ENCODE measurements around the gene CHMP1B. TPM values are rescaled to one million over a fixed set of nuclear protein-coding genes. Genes with fewer than 3 reads are reported as not detected.
"Not testable (repeated sequence)": the region's sequence is repeated elsewhere in the genome, so short reads cannot be mapped to it uniquely, and the experiment has no call there.

CHMP1B gene
- total RNA-seq, 1 donor from 2014 or later = 89.3 TPM

DNA sequence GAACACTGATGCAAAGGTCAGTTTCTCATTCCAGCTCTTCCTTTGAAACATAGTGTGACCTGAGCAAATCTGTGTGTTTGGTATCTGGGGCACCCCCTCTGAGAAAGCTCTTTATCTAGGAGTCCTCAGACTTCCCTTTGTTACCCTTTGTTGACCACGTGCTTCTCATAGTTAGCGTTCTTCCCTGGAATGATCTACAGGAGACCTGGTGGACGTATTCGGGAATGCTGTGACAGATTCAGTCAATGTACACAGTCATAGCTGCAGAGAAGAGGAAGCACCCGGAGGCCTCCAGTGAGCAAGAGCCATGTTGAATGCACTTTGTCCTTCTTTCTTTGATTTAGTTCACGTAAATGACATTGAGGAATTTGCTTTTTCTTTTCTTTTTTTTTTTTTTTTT lies 10.7 kb upstream of the CHMP1B start:
- DNase-seq = no peak

DNA sequence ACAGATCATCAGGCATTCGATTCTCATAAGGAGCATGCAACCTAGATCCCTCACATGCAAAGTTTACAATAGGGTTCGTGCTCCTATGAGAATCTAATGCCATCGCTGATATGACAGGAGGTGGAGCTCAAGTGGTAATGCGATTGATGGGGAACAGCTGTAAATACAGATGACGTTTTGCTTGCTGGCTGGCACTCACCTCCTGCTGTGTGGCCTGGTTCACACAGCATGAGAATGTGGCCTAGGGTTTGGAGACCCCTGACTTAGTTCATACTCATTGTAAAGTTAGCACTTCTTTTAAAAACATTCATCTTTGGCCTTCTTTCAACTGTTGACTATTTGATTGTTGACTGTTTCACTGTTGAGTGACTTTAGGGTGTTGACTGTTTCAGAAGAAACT lies 8.7 kb upstream of the CHMP1B start:
- no peak for DNase-seq

GRCh38 chr18:11844436-11844835 lies 6.8 kb upstream of the CHMP1B start:
- DNase-seq = no peak

DNA sequence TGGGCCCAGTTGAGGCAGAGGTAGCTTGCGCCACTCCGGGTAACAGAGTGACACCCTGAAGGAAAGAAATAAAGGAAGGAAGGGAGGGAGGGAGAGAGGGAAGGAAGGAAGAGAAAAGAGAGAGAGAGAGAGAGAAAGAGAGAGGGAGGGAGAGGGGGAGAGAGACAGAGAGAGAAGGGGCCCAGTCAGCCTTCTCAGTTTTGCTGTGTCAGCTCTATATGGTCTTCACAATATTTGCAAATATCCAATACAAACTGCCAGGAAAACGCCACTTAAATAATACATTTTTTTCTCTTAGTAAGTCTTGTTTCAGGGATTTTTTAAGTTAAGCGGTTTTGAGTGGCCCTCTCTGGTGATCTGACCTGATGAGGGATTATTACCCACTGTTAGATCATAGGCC lies 5.6 kb upstream of the CHMP1B start:
- DNase-seq = no peak

DNA sequence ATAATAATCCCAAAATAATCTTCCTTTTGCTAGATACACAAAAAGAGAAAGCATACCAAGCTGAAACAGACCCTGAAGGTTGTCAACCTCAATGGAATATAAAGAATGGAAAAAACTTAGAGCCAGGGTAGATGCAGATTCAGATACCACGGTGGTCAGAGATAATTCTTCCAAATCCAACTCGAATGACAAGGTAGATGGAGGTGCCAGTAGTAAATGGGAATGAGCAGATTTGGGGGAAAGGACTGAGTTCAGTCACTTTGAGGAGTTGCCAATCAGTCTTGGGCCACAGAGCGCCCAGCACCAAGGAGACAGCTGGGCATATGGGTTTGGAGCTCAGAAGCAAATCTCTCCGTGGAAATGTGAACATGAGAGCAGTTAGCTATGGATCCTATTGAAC lies 3.4 kb upstream of the CHMP1B start:
- DNase-seq = no peak

GRCh38 chr18:11849279-11849678 lies 1.9 kb upstream of the CHMP1B start:
- no peak for DNase-seq

GRCh38 chr18:11849841-11850634 lies 1.2 kb upstream of the CHMP1B start:
- peak; percentile 48 for DNase-seq

GRCh38 chr18:11850821-11851145 lies 430 bp upstream of the CHMP1B start:
- DNase-seq = peak; percentile 73

DNA sequence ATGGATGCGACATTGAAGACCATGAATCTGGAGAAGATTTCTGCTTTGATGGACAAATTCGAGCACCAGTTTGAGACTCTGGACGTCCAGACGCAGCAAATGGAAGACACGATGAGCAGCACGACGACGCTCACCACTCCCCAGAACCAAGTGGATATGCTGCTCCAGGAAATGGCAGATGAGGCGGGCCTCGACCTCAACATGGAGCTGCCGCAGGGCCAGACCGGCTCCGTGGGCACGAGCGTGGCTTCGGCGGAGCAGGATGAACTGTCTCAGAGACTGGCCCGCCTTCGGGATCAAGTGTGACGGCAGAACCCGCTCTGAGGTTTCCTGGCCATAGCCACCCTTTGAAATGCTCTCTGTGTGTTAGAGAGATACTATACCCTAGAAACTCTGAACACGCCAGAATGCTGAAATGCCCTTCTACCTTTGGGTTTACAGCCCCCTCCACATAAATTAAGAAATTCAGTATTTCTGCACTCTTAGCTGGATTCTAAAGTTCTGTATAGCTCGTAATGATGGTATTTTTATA lies 659 bp downstream of the CHMP1B start:
- DNase-seq = peak; percentile 62

DNA sequence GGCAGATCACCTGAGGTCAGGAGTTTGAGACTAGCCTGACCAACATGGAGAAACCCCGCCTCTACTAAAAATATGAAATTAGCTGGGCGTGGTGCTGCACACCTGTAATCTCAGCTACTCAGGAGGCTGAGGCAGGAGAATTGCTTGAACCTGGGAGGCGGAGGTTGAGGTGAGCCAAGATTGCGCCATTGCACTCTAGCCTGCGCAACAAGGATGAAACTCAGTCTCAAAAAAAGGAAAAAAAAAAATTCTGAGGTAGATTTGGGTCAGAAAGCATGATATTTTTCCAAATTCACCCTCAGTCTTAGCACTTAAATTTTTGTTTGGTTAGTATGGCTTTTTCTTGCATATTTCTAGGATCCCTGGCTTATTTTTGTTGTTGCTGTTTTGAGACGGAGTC lies 3.3 kb downstream of the CHMP1B start:
- DNase-seq = not testable (repeated sequence)

DNA sequence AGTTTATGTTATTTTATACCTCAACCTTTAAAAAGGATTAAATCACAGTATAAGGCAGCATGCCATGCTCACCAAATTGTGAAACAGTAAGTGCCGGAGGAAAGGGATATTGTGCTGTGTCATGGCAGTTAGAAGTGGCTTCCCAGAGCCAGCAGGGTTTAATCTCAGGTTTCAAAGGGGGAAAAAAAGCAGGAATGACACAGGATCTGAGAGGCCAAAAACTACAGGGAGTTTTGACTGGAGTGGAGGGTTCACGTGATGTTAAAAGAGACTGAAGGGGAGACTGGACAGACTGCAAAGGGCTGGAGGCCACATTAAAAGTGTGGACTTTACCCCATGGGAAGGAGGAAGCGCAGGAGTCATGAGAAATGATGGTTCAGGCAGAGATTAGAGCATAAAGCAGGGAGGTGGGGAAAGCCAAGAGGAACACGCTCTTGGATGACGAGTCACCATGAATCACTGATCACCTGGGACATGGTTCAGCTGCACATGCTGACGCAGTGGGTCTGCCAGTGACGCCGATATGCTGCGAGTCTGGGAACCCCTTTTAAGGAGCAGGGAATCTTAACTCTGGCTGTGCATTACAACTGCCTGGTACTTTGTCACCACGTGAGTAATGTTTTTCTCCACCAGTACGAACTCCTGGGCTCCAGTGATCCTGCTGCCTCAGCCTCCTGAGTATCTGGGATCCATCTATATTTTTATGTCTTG lies 6.1 kb downstream of the CHMP1B start:
- DNase-seq = peak; percentile 96

DNA sequence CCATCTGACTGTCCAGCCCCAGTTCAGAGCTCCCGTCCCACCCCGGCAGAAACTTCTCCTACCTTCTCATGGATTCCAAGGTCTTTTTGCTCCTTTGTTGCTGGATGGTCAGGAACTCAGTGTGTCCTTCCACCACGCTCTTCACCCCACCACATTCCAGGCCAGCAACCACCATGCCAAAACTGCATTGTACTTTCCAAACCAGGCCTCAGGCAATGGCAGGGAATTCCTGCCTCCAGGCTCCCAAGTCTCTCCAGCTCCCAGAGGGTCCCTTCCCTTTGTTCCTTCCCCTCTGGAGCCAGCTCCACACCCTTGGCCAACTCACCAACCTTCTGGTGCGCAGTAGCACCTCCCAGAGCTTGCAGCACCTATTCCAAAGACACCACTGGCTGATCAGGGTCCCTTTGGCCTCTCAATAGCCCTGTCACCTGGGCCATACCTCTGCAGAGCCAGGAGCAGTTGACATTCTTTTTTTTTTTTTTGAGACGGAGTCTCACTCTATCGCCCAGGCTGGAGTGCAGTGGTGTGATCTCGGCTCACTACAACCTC lies 8.1 kb downstream of the CHMP1B start:
- DNase-seq = no peak

DNA sequence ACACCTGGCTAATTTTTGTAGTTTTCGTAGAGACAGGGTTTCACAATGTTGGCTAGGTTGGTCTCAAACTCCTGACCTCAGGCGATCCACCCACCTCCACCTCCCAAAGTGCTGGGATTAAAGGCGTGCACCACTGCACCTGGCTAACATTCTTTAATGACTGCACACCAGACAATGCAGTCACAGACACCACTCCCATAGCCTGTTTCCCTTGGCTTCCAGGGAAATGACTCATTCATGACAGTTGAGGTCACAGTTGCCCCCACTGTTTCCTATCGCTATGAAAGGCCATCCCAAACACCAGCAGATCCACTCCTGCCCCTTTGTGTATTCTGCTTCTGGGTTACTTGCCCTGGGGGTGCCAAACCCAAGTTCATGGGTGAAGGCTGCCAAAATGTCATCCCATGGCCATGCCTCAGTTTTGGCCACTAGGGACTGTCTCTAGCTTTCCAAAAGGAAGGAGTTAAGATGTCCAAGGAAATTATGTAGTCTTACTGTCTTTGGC lies 8.7 kb downstream of the CHMP1B start:
- peak; percentile 86 for DNase-seq

- no peak for DNase-seq
Observed at GRCh38 chr18:11860594-11861450, 9.6 kb downstream of the CHMP1B start.

DNA sequence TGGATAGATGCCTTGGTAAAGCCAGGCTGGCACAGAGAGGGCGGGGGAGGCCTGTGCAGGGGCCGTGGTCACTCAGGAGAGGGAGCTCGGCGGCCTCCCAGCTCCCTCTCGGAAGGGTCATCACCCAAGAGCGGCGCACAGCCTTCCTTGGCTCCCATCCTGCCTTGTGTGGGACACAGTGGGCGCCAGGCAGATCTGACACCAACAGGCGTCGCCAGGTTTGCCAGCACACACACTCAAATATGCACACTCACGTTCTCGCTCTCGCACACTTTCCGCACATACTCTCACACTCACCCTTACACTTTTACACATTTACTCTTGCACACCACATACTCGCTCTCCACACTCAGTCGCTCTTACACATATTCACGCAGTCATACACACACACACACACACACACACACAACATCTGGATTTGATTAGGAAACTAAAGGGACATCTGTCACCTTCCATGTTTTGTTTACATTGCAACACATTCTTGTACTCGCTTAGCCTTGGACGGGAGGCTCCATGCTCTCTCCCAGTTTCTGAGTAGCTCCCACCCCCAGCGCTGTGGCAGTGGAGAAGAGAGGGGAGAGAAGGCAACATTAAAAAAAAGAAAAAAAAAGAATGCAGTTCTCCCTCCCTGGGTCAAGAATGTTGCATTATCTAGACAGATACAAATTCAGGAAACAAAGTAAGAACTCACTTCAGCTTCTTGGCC lies 10.5 kb downstream of the CHMP1B start:
- DNase-seq = no peak

DNA sequence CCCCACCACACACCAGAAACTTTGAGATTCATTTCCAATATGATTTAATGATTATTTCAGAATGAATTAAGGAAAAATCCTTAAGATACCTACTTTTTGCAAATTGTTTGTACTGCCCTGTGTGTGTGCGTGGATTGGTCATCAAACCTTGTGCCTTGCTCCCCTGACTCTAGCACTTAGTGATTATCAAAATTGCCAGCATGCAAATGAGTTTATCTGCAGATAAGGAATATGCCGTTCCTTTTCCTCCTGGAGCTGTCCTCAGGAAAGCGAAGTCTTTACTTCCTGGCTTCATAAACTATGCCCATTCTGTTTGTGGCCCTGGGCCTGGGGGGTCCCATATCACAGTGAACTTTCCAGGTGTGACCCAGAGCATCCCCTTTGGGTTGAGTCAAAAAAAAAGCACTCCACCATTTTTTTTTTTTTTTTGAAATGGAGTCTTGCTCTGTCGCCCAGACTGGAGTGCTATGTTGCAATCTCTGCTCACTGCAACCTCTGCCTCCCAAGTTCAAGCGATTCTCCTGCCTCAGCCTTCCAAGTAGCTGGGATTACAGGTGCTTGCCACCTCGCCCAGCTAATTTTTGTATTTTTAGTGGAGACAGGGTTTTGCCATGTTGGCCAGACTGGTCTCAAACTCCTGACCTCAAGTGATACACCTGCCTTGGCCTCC lies 11.4 kb downstream of the CHMP1B start:
- DNase-seq = no peak

DNA sequence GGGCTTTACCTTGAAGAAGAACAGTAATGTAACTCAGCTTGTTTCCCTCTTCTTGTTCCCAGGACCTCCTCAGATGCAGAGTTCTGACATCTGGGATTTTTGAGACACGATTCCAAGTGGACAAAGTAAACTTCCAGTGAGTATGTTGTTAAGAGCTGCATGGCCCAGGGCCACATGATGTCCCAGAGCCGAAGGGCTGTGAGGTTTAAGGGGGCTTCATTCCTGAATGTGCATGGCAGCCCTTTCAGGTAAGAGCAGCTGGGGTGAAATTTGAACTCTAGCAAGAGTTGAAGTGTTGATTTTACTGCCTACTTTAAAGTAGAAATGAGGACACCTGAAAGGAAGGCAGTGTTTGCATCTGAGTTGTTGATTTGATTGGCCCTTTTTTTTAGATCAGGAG lies 13.3 kb downstream of the CHMP1B start:
- no peak for DNase-seq

DNA sequence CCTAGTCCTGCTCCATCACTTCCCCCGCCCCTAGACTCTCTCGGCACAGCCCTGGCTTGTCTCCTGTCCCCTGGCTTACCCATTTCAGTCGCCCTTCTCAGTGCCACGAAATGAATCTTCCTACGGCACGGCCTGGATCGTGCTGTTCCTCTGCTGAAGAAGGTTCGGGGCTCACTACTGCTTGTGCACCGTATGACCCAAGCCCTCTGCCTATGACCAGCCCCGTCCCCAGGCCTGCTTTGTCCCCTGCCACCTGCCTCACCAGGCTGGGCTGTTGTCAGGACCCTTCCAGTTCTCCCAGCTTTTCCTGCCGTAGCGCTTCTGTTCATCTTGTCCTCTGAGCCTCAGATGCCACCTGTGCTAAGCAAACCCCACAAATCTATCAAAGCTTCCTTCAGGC lies 13.9 kb downstream of the CHMP1B start:
- no peak for DNase-seq

DNA sequence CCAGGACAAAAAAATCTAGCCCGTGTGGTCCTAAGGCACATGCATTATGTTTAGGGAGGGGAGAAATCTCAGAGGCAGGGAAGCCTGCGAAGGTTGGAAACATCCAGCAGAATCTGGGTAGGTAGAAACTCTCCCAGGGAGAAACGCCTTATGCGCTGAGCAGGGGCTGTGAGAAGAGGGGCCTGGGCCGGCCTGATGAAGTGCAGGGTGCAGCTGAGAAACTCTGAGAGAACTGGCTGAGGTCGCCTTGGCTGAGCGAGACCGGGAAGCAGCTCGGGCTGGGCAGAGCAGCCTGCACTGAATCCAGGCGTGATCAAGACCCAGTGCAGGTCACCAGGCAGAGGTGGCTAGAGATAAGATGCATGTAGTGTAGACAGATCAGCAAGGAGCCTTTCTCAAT lies 15.1 kb downstream of the CHMP1B start:
- DNase-seq = no peak

DNA sequence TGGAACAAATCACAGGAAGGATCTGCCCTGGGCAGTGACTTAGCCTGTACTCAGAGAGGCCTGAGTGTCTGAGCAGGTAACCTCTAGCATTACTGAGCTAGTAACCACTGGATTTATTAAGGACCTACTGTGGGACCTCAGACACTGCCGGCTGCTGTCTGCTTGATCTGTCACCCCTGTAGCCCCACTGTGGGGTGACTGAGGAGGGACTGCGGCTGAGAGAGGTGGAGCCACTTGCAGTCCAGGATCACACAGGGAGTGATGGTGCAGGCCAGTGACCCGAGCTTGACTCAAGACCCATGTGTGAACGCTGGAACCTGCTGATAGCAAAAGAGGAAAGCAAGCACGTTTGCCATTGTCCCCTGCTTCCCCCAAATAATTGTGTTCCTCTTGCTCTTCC lies 15.6 kb downstream of the CHMP1B start:
- DNase-seq = no peak

GRCh38 chr18:11868230-11868629 lies 17.0 kb downstream of the CHMP1B start:
- DNase-seq = no peak

Data from dermis blood vessel endothelial cell (primary cell).